HEK293T (cell line): ENCODE measurements around the gene LETM1.

Source experiments
- CTCF ChIA-PET: fragments of 350-600 bp; formaldehyde crosslinking; extraction: SDS; loops from one replicate; lab custom pipeline; 2021; ENCODE audit warnings: antibody characterized with exemption, inconsistent platforms; lab: Yijun Ruan, JAX
- POLR2A ChIA-PET: fragments of 350-600 bp; formaldehyde crosslinking; extraction: SDS; loops from one replicate; lab custom pipeline; 2020; ENCODE audit warnings: antibody characterized with exemption, inconsistent platforms; lab: Yijun Ruan, JAX
- DNase-seq: peaks from one replicate; pipeline ENCODE4 v3.0.0; 2012; ENCODE audit warnings: mixed read lengths; ENCODE audit errors: extremely low spot score
- ARNT ChIP-seq: fragments of 450-650 bp; IDR thresholded peaks from 2 replicates; pipeline ENCODE4 v1.6.1; 2017; ENCODE audit warnings: mild to moderate bottlenecking
- BHLHE40 ChIP-seq: fragments of 450-650 bp; IDR thresholded peaks from 2 replicates; pipeline ENCODE4 v1.6.1; 2016; ENCODE audit warnings: mild to moderate bottlenecking, moderate library complexity, borderline replicate concordance
- CTBP1 ChIP-seq: fragments of 450-650 bp; IDR thresholded peaks from 2 replicates; pipeline ENCODE4 v1.6.1; 2016; ENCODE audit warnings: borderline replicate concordance
- ELF4 ChIP-seq: fragments of 450-650 bp; IDR thresholded peaks from 2 replicates; pipeline ENCODE4 v1.6.1; 2017; ENCODE audit warnings: antibody characterized with exemption
- FOXA1 ChIP-seq: fragments of 450-650 bp; IDR thresholded peaks from 2 replicates; pipeline ENCODE4 v1.6.1; 2016; ENCODE audit warnings: mild to moderate bottlenecking
- FOXK2 ChIP-seq: fragments of 450-650 bp; IDR thresholded peaks from 2 replicates; pipeline ENCODE4 v1.6.1; 2016; ENCODE audit warnings: mild to moderate bottlenecking
- FOXM1 ChIP-seq: fragments of 450-650 bp; IDR thresholded peaks from 2 replicates; pipeline ENCODE4 v1.6.1; 2017; ENCODE audit warnings: mild to moderate bottlenecking, borderline replicate concordance
- HDGF ChIP-seq: fragments of 450-650 bp; IDR thresholded peaks from 2 replicates; pipeline ENCODE4 v1.6.1; 2017; ENCODE audit warnings: antibody characterized with exemption, borderline replicate concordance
- L3MBTL2 ChIP-seq: fragments of 450-650 bp; conservative IDR thresholded peaks from 2 replicates; pipeline ENCODE4 v1.6.1; 2016; ENCODE audit warnings: mild to moderate bottlenecking
- LEF1 ChIP-seq: fragments of 450-650 bp; IDR thresholded peaks from 2 replicates; pipeline ENCODE4 v1.6.1; 2017; ENCODE audit warnings: mild to moderate bottlenecking, borderline replicate concordance
- NFRKB ChIP-seq: fragments of 450-650 bp; IDR thresholded peaks from 2 replicates; pipeline ENCODE4 v1.6.1; 2016; ENCODE audit warnings: mild to moderate bottlenecking, moderate library complexity
- SP1 ChIP-seq: fragments of 450-650 bp; IDR thresholded peaks from 2 replicates; pipeline ENCODE4 v1.6.1; 2017
- SUZ12 ChIP-seq: fragments of 450-650 bp; IDR thresholded peaks from 2 replicates; pipeline ENCODE4 v1.6.1; 2016; ENCODE audit warnings: mild to moderate bottlenecking
- TARDBP ChIP-seq: fragments of 450-650 bp; IDR thresholded peaks from 2 replicates; pipeline ENCODE4 v1.6.1; 2016
- ZNF384 ChIP-seq: fragments of 450-650 bp; IDR thresholded peaks from 2 replicates; pipeline ENCODE4 v1.6.1; 2016
- TF ChIP-seq, protein P1 (sequence below): fragments of 450-650 bp; IDR thresholded peaks from 2 replicates; pipeline ENCODE4 v1.6.1; 2016

The LETM1 gene

DNA sequence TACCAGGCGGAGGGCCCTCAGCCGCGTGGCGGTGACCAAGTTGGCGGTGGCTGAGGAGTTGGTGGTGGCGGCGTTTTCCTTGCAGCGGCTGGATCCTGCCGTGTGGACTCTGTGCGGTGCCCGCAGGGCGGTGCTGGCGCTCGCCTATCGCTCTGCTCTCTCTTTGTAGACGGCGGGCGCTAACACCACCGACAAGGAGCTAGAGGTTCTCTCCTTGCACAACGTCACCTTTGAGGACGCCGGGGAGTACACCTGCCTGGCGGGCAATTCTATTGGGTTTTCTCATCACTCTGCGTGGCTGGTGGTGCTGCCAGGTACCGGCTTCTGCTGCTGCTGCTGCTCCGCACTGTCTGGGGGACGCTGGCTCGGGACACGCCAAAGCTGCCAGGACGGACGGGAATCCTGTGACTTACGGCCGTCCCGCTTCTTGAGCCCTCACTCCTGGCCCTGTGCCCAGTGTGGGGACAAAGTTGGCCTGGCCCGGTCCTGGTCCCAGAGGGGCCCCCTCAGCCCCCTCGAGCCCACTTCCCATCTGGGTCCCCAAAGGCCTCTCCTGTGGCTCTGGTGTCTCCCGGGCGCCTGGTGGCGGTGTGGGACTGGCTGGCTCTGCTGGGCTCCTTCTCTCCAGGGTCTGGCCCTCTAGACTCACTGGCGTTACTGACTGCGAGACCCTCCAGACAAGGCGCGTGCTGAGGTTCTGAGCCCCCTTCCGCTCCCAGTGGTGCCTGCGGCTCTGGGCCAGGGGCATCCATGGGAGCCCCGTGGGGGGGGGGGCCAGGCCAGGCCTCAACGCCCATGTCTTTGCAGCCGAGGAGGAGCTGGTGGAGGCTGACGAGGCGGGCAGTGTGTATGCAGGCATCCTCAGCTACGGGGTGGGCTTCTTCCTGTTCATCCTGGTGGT, 52.2 kb downstream of the LETM1 start:
- TF ChIP-seq L3MBTL2: no peak
- no peak for TF ChIP-seq BHLHE40
- no peak for TF ChIP-seq FOXK2
- TF ChIP-seq SUZ12: no peak
- no peak for TF ChIP-seq ZNF384
- TF ChIP-seq, protein P1, sequence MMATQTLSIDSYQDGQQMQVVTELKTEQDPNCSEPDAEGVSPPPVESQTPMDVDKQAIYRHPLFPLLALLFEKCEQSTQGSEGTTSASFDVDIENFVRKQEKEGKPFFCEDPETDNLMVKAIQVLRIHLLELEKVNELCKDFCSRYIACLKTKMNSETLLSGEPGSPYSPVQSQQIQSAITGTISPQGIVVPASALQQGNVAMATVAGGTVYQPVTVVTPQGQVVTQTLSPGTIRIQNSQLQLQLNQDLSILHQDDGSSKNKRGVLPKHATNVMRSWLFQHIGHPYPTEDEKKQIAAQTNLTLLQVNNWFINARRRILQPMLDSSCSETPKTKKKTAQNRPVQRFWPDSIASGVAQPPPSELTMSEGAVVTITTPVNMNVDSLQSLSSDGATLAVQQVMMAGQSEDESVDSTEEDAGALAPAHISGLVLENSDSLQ: no peak
- no peak for TF ChIP-seq NFRKB
- no peak for TF ChIP-seq ARNT
- no peak for TF ChIP-seq FOXA1
- no peak for DNase-seq
- ChIA-PET POLR2A (no interaction called here), CTCF (no interaction called here)

DNA sequence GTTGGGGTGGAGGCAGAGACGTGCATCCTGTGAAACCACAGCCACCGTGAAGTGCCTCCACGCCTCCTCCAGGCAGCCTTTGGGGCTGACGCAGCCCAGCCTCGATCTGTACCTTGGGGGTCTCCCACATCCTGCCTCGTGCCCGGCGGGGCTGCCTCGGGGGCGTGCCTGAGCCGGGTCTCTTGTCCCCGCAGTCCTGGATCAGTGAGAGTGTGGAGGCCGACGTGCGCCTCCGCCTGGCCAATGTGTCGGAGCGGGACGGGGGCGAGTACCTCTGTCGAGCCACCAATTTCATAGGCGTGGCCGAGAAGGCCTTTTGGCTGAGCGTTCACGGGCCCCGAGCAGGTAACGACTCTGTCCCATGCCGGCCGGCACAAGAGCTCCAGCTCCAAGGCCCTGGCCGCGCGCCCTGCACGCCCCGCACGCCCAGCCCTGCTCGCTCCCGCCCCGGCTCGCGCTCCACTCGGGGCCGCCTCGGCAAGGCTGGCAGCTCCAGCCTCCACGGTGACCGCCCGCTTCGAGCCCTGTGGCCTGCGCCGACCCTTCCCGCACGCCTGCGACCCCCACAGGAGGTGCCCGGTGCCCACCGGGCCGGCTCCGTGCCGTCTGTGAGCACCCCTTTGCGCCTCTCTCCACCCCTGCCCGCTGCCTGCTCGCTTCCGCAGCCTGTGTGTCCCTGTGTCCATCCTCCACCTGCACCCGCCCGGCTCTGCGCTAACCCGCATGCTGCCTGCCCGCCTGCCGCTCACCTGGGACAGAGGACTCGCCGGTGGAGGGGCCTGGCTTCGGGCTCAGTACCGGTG, 53.0 kb downstream of the LETM1 start:
- no peak for TF ChIP-seq ZNF384
- no peak for TF ChIP-seq FOXK2
- no peak for TF ChIP-seq L3MBTL2
- no peak for TF ChIP-seq CTBP1
- no peak for TF ChIP-seq NFRKB
- no peak for TF ChIP-seq TARDBP
- TF ChIP-seq, protein P1: no peak
- no peak for TF ChIP-seq ARNT
- no peak for TF ChIP-seq FOXA1
- TF ChIP-seq ELF4: no peak
- TF ChIP-seq FOXM1: no peak
- no peak for DNase-seq
- ChIA-PET CTCF (no interaction called here), POLR2A (no interaction called here)

DNA sequence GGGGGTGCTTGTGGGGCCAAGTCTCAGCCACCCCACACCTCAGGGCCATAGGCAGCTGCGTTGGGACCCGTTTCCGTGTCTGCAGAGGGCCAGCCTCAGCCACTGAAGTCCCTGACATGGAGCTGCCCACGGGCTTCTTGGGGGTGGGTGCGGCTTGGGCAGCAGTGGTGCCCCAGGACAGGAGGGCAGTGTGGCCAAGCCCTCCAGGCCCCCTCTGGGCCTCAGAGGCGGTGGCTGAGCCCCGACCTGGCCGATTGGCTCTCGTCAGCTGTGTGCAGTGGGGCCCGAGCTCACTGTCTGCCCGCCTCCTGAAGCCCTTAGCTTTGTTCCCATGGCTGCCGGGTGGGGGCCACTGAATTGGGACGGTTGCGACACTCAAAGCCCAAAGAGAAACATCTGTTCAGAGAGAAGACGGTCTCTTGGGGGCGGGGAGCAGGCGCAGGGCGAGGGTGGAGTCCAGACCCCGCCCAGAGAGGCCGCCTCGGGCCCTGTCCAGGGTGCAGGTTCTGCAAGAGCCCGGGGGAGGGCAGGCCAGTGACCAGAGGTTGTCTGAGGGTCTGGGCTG, 53.7 kb downstream of the LETM1 start:
- CTCF ChIA-PET: no interaction called here
- DNase-seq: no peak
- POLR2A ChIA-PET: interaction anchor here (0.6 kb wide), 1 partner anchor 58 kb away, joined by 3 read pairs; no protein-coding TSS in a partner anchor
- TF ChIP-seq ZNF384 (no peak), HDGF (no peak), NFRKB (no peak), TARDBP (no peak), CTBP1 (no peak), BHLHE40 (no peak), LEF1 (no peak), L3MBTL2 (no peak), FOXA1 (no peak), FOXK2 (no peak), FOXM1 (no peak)
- TF ChIP-seq, protein P1: no peak

DNA sequence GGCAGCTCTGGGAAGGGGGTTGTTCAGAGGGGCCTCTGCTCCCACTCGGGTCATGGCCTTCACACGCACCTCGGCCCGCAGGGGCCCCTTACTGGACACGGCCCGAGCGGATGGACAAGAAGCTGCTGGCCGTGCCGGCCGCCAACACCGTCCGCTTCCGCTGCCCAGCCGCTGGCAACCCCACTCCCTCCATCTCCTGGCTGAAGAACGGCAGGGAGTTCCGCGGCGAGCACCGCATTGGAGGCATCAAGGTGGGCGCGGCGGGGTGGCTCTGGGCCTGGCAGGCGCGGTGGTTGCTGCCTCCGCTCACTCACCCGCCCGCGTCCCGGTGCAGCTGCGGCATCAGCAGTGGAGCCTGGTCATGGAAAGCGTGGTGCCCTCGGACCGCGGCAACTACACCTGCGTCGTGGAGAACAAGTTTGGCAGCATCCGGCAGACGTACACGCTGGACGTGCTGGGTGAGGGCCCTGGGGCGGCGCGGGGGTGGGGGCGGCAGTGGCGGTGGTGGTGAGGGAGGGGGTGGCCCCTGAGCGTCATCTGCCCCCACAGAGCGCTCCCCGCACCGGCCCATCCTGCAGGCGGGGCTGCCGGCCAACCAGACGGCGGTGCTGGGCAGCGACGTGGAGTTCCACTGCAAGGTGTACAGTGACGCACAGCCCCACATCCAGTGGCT, 54.5 kb downstream of the LETM1 start:
- TF ChIP-seq FOXM1 (no peak), ARNT (no peak), SP1 (no peak), ZNF384 (no peak), ELF4 (no peak), FOXA1 (no peak), NFRKB (no peak), CTBP1 (no peak), BHLHE40 (no peak), L3MBTL2 (no peak), TARDBP (no peak), SUZ12 (no peak), FOXK2 (no peak), LEF1 (no peak), HDGF (no peak)
- TF ChIP-seq, protein P1: no peak
- no peak for DNase-seq
- ChIA-PET CTCF (interaction anchor here (0.7 to 0.8 kb wide), 2 partner anchors 10 to 55 kb away, joined by 3 read pairs; no protein-coding TSS in a partner anchor), POLR2A (interaction anchor here (0.6 kb wide), 1 partner anchor 57 kb away, joined by 3 read pairs; no protein-coding TSS in a partner anchor)

DNA sequence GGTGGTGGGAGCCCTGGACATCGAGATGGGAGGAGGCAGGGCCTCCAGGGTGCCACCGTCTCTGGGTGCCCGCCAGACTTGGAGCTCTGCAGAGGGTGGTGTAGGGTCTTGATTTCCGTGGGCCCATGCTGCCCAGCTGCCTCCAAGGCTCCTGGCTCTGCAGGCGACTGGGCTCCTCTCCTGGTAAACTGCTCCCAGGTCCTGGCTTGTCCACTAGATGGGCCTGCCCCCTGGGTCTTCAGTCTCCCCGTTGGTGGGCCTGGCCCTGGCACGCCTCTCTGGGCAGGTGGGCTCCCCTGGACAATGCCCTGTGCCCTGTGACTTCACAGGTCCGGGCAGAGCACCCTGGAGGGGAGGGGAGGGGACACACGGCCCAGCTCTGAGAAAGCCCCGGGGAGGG, 55.2 kb downstream of the LETM1 start:
- DNase-seq: no peak
- ChIA-PET POLR2A (no interaction called here), CTCF (interaction anchor here (0.7 to 0.8 kb wide), 2 partner anchors 9 to 54 kb away, joined by 3 read pairs; no protein-coding TSS in a partner anchor)
- TF ChIP-seq SUZ12 (no peak), L3MBTL2 (no peak), ELF4 (no peak), FOXK2 (no peak), BHLHE40 (no peak), TARDBP (no peak), HDGF (no peak), NFRKB (no peak), FOXA1 (no peak)
